ENCODE data around the gene RIPOR1.

The RIPOR1 gene

GRCh38 chr16:67540756-67541155 lies 12.1 kb downstream of the RIPOR1 start:
- no peak for DNase-seq

- DNase-seq: no peak
These were observed 13.0 kb downstream of the RIPOR1 start for GRCh38 chr16:67541391-67542263.

GRCh38 chr16:67542464-67542863 lies 13.8 kb downstream of the RIPOR1 start:
- DNase-seq: peak; percentile 80

DNA sequence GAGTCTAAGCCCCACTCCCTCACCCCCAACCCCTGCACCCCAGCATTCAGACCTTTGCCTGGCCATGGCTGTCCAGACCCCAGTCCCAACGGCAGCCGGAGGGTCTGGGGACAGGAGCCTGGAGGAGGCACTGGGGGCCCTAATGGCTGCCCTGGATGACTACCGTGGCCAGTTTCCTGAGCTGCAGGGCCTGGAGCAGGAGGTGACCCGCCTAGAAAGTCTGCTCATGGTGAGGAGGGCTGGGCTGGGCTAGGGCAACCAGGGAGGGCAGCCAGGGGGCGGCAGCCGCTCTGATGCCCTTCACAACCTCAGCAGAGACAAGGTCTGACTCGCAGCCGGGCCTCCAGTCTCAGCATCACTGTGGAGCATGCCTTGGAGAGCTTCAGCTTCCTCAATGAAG lies 14.4 kb downstream of the RIPOR1 start:
- no peak for DNase-seq

DNA sequence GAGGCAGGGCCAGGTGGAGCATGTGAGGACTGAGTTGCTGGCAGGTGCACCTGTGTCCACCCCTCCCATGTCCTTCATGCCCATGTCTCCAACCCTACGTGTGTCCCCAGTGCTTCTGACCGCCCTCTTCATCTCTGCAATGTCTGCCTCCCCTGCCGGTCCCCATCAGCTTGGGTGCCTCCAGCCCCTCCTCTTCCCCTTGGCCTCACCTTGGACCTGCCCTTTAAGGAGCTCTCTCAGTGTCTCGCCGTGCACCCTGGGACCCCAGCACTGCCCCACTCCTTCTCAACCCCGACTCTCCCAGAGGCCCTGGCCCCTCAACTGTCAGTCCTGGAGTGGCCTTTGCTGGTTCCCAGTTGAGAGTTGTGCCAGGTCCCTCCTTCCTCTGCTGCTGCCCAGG lies 15.0 kb downstream of the RIPOR1 start:
- no peak for DNase-seq

GRCh38 chr16:67544329-67544841 lies 15.8 kb downstream of the RIPOR1 start:
- DNase-seq: no peak

GRCh38 chr16:67544844-67545664 lies 16.4 kb downstream of the RIPOR1 start:
- no peak for DNase-seq

- no peak for DNase-seq
These were observed 17.0 kb downstream of the RIPOR1 start for GRCh38 chr16:67545665-67546024.

DNA sequence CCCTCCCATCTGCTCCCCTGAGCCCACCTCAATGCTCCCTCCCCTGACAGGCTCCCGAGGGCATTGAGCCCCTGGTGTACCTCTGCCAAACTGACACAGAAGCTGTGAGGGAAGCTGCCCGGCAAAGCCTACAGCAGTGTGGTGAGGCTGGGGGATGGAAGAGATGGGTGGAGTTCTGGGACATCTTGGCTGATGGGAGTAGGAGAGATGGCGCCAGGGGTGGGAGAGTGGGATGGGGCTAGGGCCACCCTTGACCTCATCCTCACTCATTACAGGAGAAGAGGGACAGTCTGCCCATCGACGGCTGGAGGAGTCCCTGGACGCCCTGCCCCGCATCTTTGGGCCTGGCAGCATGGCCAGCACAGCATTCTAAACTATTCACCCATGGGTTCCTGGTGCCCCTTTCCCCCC lies 17.5 kb downstream of the RIPOR1 start:
- DNase-seq: no peak

DNA sequence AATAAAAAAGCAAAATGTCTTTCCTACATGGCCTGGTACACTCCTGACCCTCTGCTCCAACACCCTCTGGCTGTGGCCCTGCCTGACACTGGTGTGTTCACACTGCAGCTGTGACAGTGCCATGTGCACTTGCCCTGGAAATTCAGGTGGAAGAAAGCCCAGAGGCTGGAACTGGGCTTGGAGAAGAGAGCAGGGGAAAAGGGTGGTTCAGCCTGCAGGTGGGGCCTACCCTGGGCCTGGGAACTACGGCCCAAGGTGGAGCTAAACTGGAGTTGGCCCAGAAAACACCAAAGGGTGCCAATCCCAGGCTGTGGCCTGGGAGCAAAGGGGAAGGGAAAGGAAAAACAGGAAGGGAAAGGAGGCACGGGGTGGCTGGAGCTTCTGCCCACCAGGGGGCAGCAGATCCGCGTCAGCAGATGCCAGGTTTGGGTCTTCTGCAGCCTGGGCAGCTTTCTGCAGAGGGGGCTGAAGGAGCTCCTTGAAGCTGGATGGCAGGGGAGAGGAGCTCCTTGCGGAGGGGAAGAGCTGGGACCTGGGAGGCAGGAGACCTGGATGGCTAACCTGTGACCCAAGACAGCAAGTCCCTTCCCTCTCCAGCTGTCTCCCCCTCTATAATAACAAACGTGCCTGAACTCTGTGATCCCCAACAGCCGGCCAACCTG lies 18.3 kb downstream of the RIPOR1 start:
- DNase-seq: peak; percentile 88

- no peak for DNase-seq
These were observed 19.0 kb downstream of the RIPOR1 start for GRCh38 chr16:67547423-67548264.

DNA sequence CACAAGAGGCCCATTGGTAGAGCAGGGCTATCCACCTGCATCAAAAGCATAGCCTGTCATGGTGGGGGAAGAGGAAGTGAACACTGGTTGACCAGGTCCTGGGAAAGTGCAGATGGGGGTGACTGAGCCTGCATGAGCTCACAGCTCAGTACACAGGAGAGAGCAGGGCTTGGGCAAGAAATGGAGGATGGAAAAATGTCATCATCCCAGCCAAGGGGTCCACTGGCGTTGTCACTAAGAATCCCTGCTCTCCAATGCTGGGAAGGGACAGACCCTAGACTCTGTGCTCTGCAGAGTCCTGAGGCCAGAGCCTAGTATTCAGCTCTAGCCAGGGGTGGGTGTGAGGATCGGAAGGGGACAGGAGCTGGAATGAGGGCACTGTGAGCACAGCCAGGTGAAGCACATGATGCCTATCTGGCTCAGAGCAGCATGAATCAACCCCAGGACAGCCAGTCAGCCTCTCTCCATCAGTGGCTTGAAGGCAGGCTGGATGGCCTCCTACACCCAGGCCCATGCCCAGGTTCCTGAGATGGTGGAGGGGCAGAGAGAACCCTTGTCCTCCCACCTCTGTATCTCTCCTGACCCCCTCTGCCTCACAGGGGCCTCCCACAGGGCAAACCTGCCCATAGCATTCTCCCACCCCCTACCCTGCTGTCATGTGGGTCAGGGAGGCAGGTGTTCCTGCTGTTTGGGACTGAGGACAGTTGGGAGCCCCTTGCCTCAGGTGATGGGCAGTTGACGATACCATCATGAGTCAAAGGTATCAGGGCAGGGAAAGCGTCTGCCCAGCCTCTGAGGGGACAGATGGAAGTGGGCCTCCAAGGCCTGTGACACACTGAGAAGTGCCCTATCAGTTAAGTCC lies 19.9 kb downstream of the RIPOR1 start:
- DNase-seq: no peak

- no peak for DNase-seq
These were observed 20.6 kb downstream of the RIPOR1 start for GRCh38 chr16:67549240-67549639.

DNA sequence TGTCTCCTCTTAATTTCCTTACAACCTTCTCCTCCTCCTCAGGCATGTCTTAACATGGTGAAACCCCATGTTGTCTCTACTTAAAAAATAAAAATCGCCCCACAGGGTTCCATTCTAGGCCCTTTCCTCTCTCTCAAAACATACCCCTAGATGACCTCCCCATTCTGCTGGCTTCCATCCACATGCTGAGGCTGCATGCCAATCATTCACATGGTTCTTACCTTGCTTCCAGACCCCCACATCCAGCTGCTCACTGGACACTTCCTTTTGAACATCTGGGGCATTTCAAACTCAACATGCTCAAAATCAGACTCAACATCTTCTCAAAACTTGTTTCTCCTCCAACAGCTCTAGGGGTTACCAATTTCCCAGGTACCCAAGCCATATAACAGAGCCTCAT lies 21.3 kb downstream of the RIPOR1 start:
- DNase-seq: no peak

- DNase-seq: no peak
These were observed 22.5 kb downstream of the RIPOR1 start for GRCh38 chr16:67551091-67551490.

GRCh38 chr16:67551972-67552371 lies 23.3 kb downstream of the RIPOR1 start:
- no peak for DNase-seq

DNA sequence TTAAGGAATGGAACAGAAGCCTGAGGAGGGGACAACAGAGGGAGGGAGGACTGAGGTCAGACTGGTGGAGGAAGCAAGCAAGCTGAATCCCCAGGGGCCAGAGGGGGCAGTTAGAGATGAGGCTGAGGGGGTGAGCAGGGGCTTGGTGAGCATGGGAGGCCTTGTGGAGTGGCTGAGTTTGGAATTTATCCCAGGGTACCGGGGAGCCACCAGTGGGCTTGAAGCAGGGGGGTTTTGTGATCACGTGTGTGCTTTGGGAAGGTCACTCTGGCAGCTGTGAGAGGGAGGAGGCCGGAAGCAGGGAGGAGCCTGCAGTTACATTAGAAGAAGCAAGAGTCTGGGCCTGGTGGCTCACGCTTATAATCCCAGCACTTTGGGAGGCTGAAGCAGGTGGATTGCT lies 23.8 kb downstream of the RIPOR1 start:
- no peak for DNase-seq

GRCh38 chr16:67555795-67556212 lies 27.2 kb downstream of the RIPOR1 start:
- DNase-seq: no peak

GRCh38 chr16:67558859-67559258 lies 30.2 kb downstream of the RIPOR1 start:
- no peak for DNase-seq

DNA sequence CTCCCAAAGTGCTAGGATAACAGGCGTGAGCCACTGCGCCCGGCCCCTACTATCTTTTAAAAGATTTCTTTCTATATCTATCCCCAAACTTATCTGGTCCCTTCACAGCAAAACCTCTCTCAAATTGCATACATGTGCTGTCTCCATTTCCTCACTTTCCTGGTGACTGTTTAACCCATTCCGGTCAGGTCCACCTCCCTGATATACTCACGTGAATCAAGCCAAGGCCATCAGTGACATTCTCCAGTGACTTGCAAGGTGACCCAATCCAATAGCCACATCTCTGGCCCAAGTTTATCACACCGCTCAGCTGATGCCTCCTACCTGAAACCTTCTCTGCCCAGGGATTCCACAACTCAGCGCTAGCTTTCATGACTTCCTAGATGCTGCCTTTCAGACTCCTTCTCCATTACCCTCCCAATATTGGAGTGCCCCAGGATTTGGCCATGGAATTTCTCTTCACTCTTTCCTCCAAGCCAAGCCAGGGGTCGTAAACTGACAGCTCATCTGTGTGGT lies 32.3 kb downstream of the RIPOR1 start:
- no peak for DNase-seq

GRCh38 chr16:67561501-67561823 lies 32.8 kb downstream of the RIPOR1 start:
- no peak for DNase-seq
